Measurements from ENCODE around the gene SERPINA5. TPM values are rescaled to one million over a fixed set of nuclear protein-coding genes. Genes with fewer than 3 reads are reported as not detected.

The SERPINA5 gene
- total and polyA plus RNA-seq, 2 of the 8 experiments (the other 6 are each of a cell fraction or from before 2014, with no cell fraction given), result 1.8 to 1.9 TPM

- Histone ChIP-seq H3K9ac (replicated peaks in 1 of 4; ENCODE audit: extremely low read depth in 1 of 4, low read depth in 3 of 4, low read length in 3 of 4) (no peak overlapping the region), H3K23me2 (ENCODE audit: low read depth, low read length) (no peaks in the 10 kb centered on the region), H3K56ac (replicated peaks; ENCODE audit: insufficient read length, low read depth, low read length) (no peak overlapping the region), H3K4me1 (replicated peaks in 1 of 4; ENCODE audit: control insufficient read depth in 3 of 4, insufficient read depth in 4 of 4, low read length in 3 of 4) (peaks cover 0 to 10% (median 7%) of the 10 kb centered on the region in 4 experiments), H3K23ac (ENCODE audit: insufficient read length) (no peak overlapping the region), H3K79me2 (ENCODE audit: control insufficient read depth in 1 of 2, insufficient read depth in 2 of 2, low read length in 2 of 2) (no peaks in the 10 kb centered on the region), H2AK5ac (ENCODE audit: low read depth, low read length) (no peak overlapping the region), H3K4ac (replicated peaks; ENCODE audit: insufficient read length, low read depth, low read length) (no peak overlapping the region), H4K5ac (ENCODE audit: insufficient read length, low read depth, low read length) (no peak overlapping the region), H2BK12ac (ENCODE audit: low read depth, low read length) (no peak overlapping the region), H3K4me2 (ENCODE audit: insufficient read depth in 1 of 2, low read depth in 2 of 2, low read length in 2 of 2) (no peak overlapping the region; a peak in 1 of 4 replicates), H4K91ac (replicated peaks; ENCODE audit: insufficient read length, low read length) (no peak overlapping the region), H4K20me1 (replicated peaks in 1 of 2; ENCODE audit: control insufficient read depth in 1 of 2, insufficient read depth in 2 of 2, low read length in 2 of 2) (no peaks in the 10 kb centered on the region), H3K79me1 (ENCODE audit: low read depth, low read length) (no peaks in the 10 kb centered on the region), H3K4me3 (ENCODE audit: extremely low read depth in 1 of 4, insufficient read depth in 2 of 4, low read depth in 3 of 4, low read length in 4 of 4) (no peak overlapping the region), H2AFZ (ENCODE audit: low read length) (no peak overlapping the region), H3K36me3 (ENCODE audit: control insufficient read depth in 2 of 4, insufficient read depth in 4 of 4, low read length in 3 of 4) (no peaks in the 10 kb centered on the region), H2BK20ac (ENCODE audit: low read length) (no peak overlapping the region), H2BK120ac (replicated peaks; ENCODE audit: low read depth, low read length) (no peak overlapping the region), H3K14ac (ENCODE audit: insufficient read length) (no peak overlapping the region), H2BK5ac (ENCODE audit: low read depth, low read length) (no peak overlapping the region), H2BK15ac (ENCODE audit: low read length) (no peak overlapping the region), H3K9me3 (ENCODE audit: insufficient read depth in 2 of 2, low read depth in 1 of 2, low read length in 1 of 2) (no peaks in the 10 kb centered on the region), H4K8ac (ENCODE audit: extremely low read depth, insufficient read depth, low read length) (no peak overlapping the region), H3K18ac (ENCODE audit: extremely low read depth, low read length) (no peak overlapping the region; the same call in 1 of the 2 replicates), H3K27me3 (replicated peaks in 1 of 4; ENCODE audit: control insufficient read depth in 3 of 4, extremely low read depth in 1 of 4, insufficient read depth in 3 of 4, low read length in 3 of 4) (no peaks in the 10 kb centered on the region), H3K27ac (ENCODE audit: low read depth, low read length) (no peak overlapping the region)
- no peak for DNase-seq (ENCODE audit: low read depth in 1 of 2, low spot score in 2 of 2)
- ChIA-PET CTCF (ENCODE audit: partially characterized antibody) (interaction anchor here (0.6 to 4.3 kb wide), 7 partner anchors 15 to 195 kb away, joined by 3 to 25 read pairs (median 4); no protein-coding TSS in a partner anchor), POLR2A (ENCODE audit: partially characterized antibody) (no interaction called here)
- FAIRE-seq, result no peak
- TF ChIP-seq TEAD4 (IDR thresholded peaks at IDR 0.05; ENCODE audit: low read depth, low read length) (no peak), CTCF (IDR thresholded peaks at IDR 0.05; ENCODE audit: control extremely low read depth in 1 of 3, insufficient read depth in 1 of 3, low read depth in 1 of 3, low read length in 3 of 3) (no peak), CBX8 (IDR thresholded peaks at IDR 0.05; ENCODE audit: borderline replicate concordance, low read depth, low read length) (no peak), SP2 (IDR thresholded peaks at IDR 0.05; ENCODE audit: low read length) (no peak), NRF1 (IDR thresholded peaks at IDR 0.05; ENCODE audit: low read depth, low read length) (no peak), ZNF274 (IDR thresholded peaks at IDR 0.05; ENCODE audit: borderline replicate concordance, extremely low read depth, low read length) (no peak), SIRT6 (IDR thresholded peaks at IDR 0.05; ENCODE audit: low read length) (no peak), EZH2 (IDR thresholded peaks at IDR 0.05; ENCODE audit: low read depth, low read length, severe bottlenecking) (no peak)
- WGBS, 2 experiments (ENCODE audit: extremely low coverage in 1 of 2, insufficient coverage in 1 of 2, insufficient read length in 1 of 2, insufficient replicate concordance in 2 of 2, low coverage in 1 of 2, low lambda C conversion rate in 2 of 2, missing lambda C conversion rate in 1 of 2), result 65% methylated on average over 7 of the region's 7 CpGs; no CpG with 5 or more reads in 1 of the 2 experiments
These were observed 36.5 kb upstream of the SERPINA5 start for GRCh38 chr14:94544726-94545125.

Data from H1 (cell line).